B cell (primary cell): ENCODE results near the gene TMEM150A.

Source experiments
- EZH2 ChIP-seq: IDR thresholded peaks from 2 replicates; pipeline ENCODE4 v1.6.1; 2012; ENCODE audit warnings: borderline replicate concordance, low read depth, mild to moderate bottlenecking, moderate library complexity, low read length; ENCODE audit not compliant: insufficient read depth, poor library complexity, severe bottlenecking
- TF ChIP-seq, protein P1 (sequence below): fragments of 200-600 bp; IDR thresholded peaks from one replicate; pipeline ENCODE4 v1.8.0; 2022; ENCODE audit warnings: antibody characterized with exemption, mild to moderate bottlenecking

DNA sequence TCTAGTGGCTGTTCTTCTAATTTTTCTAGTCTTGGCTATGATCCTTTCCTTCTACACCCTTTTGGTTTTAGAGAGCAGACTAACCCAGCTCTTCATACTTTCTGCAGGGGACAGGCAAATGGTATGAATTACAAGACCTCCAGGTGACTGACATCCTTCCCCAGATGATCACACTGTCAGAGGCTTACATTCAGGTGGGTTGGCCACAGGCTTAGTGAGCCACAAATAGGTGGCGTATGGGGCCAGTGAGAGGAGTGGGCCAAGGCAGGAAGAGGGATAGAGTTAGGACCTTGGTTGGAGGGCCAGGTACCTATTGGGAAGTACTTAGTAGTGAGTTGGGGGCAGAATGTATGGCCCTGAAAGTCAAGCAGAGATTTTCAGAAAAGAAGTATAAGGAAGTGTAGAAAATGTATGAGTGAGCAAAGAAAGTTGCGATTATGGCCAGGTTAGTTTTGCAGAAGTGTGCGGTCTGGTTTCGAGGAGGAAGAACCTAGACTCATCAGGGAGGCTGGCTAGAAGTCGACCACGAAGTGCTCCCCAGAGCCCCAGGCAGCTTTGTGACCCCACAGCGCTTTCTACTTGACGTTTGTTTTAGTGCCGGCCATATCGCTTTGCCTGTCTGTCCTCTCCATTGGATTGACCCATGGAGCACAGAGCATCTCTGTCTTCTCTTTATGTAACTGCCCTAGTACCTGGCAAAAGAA lies 45.5 kb upstream of the TMEM150A start:
- TF ChIP-seq EZH2, result no peak
- TF ChIP-seq, protein P1, sequence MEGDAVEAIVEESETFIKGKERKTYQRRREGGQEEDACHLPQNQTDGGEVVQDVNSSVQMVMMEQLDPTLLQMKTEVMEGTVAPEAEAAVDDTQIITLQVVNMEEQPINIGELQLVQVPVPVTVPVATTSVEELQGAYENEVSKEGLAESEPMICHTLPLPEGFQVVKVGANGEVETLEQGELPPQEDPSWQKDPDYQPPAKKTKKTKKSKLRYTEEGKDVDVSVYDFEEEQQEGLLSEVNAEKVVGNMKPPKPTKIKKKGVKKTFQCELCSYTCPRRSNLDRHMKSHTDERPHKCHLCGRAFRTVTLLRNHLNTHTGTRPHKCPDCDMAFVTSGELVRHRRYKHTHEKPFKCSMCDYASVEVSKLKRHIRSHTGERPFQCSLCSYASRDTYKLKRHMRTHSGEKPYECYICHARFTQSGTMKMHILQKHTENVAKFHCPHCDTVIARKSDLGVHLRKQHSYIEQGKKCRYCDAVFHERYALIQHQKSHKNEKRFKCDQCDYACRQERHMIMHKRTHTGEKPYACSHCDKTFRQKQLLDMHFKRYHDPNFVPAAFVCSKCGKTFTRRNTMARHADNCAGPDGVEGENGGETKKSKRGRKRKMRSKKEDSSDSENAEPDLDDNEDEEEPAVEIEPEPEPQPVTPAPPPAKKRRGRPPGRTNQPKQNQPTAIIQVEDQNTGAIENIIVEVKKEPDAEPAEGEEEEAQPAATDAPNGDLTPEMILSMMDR, result no peak
